GM18526 (cell line): ENCODE data around the gene PDGFD.

ENCODE experiments used
- POLR2A ChIP-seq: IDR thresholded peaks from 3 replicates; pipeline ENCODE4 v1.6.1; 2011; ENCODE audit not compliant: insufficient read length; ENCODE audit errors: extremely low read depth

The PDGFD gene

GRCh38 chr11:104120493-104121137 is 43.3 kb downstream of the PDGFD start:
- no peak for TF ChIP-seq POLR2A

- no peak for TF ChIP-seq POLR2A
Measured at GRCh38 chr11:104118105-104118744, 45.7 kb downstream of the PDGFD start.

DNA sequence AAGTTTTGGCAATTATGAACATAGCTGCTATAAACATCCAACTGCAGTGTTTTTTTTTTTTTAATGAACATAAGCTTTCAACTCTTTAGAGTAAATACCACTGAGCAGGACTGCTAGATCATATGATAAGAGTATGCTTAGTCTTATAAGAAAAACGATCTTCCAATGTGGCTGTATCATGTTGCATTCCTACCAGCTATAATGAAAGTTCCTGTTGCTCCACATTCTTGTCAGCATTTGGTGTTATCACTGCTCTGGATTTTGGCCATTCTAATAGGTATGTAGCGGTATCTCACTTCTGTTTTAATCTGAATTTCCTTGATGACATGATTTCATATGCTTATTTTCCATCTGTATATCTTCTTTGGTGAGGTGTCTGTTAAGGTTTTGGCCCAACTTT is 50.4 kb downstream of the PDGFD start:
- TF ChIP-seq POLR2A: no peak

- TF ChIP-seq POLR2A: no peak
Measured at GRCh38 chr11:104106136-104106754, 57.7 kb downstream of the PDGFD start.

GRCh38 chr11:104105155-104105554 is 58.8 kb downstream of the PDGFD start:
- TF ChIP-seq POLR2A: no peak

GRCh38 chr11:104104664-104105063 is 59.3 kb downstream of the PDGFD start:
- no peak for TF ChIP-seq POLR2A

DNA sequence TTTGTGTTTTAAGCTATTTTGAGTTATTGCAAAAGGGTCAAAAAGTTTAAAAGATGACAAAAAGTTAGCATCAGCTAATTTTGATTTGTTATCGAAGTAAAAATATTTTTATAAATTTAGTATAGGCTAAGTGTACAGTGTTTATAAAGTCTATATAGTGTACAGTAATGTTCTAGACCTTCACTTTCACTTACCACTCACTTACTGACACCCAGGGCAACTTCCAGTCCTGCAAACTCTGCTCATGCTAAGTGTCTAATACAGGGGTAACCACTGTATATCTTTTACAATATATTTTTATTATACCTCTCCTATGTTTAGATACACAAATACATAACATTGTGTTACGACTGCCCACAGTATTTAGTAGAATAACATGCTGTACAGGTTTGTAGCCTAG is 59.7 kb downstream of the PDGFD start:
- TF ChIP-seq POLR2A: no peak

DNA sequence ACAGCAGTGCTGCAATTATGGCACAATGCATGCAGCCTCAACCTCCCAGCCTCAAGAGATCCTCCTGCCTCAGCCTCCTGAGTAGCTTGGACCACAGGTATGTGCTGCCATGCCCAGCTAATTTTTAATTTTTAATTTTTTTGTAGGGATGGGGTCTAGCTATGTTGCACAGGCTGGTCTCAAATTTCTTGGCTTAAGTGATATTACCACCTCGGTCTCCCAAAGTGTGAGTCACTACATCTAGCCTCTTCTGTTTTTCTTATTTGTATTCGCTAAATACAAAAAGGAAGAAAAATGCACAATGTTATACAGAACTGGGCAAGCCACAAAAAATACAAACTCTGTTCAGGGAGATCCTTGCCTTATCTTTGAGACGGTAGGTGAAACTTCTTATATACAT is 65.4 kb downstream of the PDGFD start:
- no peak for TF ChIP-seq POLR2A

DNA sequence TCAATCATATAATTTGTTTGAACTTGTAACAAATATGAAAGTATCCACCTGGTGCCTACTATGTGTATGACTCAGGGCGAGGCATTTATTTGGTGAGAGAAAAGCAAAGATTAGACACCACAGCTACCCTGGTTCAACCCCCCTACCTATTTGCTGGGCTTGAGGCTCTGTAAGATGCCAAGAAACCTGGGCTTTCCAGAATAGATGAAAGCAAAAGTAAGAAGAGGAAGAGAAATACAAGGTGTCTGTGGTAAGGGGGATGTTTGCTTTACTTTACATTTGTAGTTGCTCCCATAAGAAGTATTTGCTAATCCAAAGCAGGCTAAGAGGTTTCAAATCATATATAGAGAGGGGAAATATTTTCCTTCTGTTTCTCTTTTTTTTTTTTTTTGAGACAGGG is 65.8 kb downstream of the PDGFD start:
- TF ChIP-seq POLR2A: no peak

- TF ChIP-seq POLR2A: no peak
Measured at GRCh38 chr11:104096900-104097299, 67.0 kb downstream of the PDGFD start.

DNA sequence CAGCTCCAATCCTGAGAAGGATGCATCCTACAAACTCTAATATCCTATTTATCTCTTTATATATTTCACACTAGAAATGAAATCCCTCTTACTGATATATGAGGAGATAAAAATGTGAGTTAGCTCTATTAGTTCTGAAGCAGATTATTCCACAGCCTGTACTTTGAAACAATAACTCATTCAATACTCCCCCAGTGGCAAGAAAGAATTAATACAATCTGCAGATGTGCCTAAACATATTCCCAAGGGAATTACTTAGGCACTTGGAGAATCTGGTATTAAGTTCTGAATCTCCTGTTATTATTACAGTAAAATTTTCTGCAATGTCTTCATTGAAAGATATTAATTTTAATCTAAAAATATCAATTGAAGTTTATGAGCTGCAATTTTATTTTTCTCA is 68.2 kb downstream of the PDGFD start:
- TF ChIP-seq POLR2A: no peak

DNA sequence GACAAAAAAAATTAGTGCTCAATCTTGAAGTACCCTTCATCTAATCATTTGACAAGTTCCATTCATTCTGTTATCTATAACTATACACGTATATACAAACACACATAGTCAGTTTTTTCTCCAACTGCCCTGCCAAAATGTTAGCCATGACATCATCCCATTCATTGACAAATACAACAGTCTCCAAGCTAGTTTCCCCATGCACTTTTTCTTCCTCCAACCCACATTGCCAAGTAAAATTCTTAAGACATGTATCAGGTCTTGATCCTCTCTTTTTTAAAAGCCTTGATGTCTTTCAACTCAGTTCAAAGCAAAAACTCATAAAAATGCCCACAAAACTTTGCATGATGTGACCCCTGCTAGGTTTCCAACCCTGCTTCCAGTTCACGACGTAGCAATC is 69.4 kb downstream of the PDGFD start:
- no peak for TF ChIP-seq POLR2A

GRCh38 chr11:104093426-104094280 is 70.3 kb downstream of the PDGFD start:
- TF ChIP-seq POLR2A: no peak

GRCh38 chr11:104092744-104093143 is 71.2 kb downstream of the PDGFD start:
- TF ChIP-seq POLR2A: no peak

- TF ChIP-seq POLR2A: no peak
Measured at GRCh38 chr11:104091281-104092096, 72.5 kb downstream of the PDGFD start.

DNA sequence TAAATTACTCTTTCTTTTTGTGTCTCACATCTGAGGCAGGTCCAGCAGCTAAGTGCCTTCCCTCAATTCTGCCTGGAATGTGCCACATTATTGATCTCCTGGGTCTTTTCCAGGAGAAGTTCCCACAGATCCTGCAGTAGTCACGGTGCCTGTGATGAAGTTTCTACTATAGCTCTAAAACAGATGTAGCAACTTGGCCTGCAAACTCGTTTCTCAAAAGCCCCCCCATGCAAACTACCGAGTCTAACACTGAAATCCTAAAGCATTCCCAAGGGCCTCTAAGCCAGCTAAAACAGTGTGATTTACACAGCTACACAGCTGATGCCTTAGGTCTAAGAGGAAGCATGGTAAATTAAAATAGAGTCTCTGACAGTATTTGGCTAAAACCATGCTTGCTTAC is 73.2 kb downstream of the PDGFD start:
- no peak for TF ChIP-seq POLR2A
